Cardiac fibroblast (primary cell): ENCODE measurements around the gene NUP93.
A peak's percentile ranks its signal among the peaks of the same experiment; 100 is the strongest.

Experiments used
- DNase-seq, 2 donors: peaks; one replicate each; pipeline versions ENCODE4 v3.0.0 to v3.0.0-alpha.2; 2010; ENCODE audit warnings: low read depth in 2 of 2
- H3K4me3 ChIP-seq, 2 donors: replicated peaks in 1 of 2; 1 replicate in 1 of 2; 2 replicates in 1 of 2; pipeline ENCODE4 v1.5.1; 2011; ENCODE audit warnings: low read depth in 2 of 2, low read length in 2 of 2, mild to moderate bottlenecking in 2 of 2, moderate library complexity in 1 of 2
- CTCF ChIP-seq: IDR thresholded peaks from one replicate; pipeline ENCODE4 v1.5.1; 2011; ENCODE audit warnings: low read depth, mild to moderate bottlenecking, low read length, inconsistent platforms

NUP93 gene

GRCh38 chr16:56722200-56722842 is 7.6 kb upstream of the NUP93 start:
- no peak overlapping the region for H3K4me3 ChIP-seq
- no peak for TF ChIP-seq CTCF

GRCh38 chr16:56724191-56724590 is 5.7 kb upstream of the NUP93 start:
- no peak for DNase-seq
- no peak for TF ChIP-seq CTCF

More at GRCh38 chr16:56722200-56722842, 7.6 kb upstream of the NUP93 start:
- no peak for DNase-seq

GRCh38 chr16:56726283-56726682 is 3.6 kb upstream of the NUP93 start:
- no peak for TF ChIP-seq CTCF
- no peak overlapping the region for H3K4me3 ChIP-seq
- no peak for DNase-seq

More at GRCh38 chr16:56724191-56724590, 5.7 kb upstream of the NUP93 start:
- no peak overlapping the region for H3K4me3 ChIP-seq

GRCh38 chr16:56726926-56727325 is 3.0 kb upstream of the NUP93 start:
- no peak for TF ChIP-seq CTCF
- H3K4me3 ChIP-seq, result no peak overlapping the region
- DNase-seq, result no peak

GRCh38 chr16:56728027-56728426 is 1.9 kb upstream of the NUP93 start:
- no peak overlapping the region for H3K4me3 ChIP-seq
- no peak for TF ChIP-seq CTCF
- DNase-seq, result no peak

GRCh38 chr16:56728980-56729734 is 772 bp upstream of the NUP93 start:
- peak in 1 of 2 donors; percentile 31 for DNase-seq
- peak overlapping the region; percentile 98 to 100 for H3K4me3 ChIP-seq
- TF ChIP-seq CTCF, result no peak

- H3K4me3 ChIP-seq, result no peak overlapping the region
- TF ChIP-seq CTCF, result no peak
- no peak for DNase-seq
Observed at GRCh38 chr16:56732366-56732765, 2.4 kb downstream of the NUP93 start.
